ENCODE results near the gene DNAJA2. TPM values are rescaled to one million over a fixed set of nuclear protein-coding genes. Genes with fewer than 3 reads are reported as not detected.

The DNAJA2 gene
- polyA plus RNA-seq, 1 donor from 2014 or later, result 76.2 TPM

DNA sequence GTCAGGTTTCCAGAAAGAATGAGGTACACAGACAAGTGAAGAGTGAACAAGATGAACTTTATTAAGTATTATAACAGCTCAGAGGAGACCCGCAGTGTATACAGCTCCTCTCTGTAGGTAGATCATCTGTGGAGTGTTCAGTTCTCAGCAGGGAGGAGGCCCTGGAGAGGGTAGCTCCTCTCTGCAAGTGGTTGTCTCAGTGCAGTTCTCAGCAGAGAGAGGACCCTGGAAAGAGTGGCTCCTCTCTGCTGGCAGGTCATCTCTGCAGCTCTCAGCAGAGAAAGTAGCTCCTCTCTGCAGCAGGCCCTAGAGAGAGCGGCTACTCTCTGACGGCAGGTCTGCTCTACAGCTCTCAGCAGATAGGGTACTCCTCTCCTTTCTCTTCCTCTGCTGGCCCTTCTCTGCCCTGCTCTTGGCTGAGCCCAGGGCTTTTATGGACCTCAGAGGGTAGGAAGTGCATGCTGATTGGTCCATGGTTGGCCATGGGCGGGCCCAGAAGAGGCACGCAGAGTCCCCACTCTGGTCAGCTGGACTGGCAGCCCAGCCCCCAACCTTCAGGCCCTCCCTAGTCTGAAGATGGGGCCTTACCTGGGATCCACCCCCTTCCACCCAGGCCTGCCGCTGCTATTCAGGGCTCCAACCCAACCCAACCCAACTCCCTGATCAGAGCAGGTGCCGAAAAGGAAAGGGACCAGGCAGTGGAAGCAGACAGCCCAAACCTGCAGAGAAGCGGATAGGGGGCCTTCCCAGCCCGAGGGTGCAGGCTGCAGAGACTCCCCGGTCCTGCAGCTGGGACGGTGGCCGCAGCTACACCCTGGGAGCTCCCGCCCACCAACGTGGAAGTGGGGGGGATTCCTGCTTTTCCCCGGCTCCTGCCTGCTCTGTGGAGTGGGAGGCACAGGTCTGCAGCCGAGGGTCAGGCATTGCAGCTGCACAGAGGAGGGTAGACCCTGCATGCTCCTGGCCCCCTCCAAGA is 18.5 kb upstream of the DNAJA2 start:
- Mint-ChIP-seq H3K4me3 (no peak overlapping the region), H3K27ac (no peak overlapping the region), H3K27me3 (peaks cover 2% of the 10 kb centered on the region), H3K4me1 (peaks cover 0 to 2% (median 0%) of the 10 kb centered on the region in 3 donors), H3K9me3 (no peaks in the 10 kb centered on the region), H3K36me3 (no peaks in the 10 kb centered on the region)

GRCh38 chr16:46986896-46987295 is 13.4 kb upstream of the DNAJA2 start:
- Mint-ChIP-seq H3K27me3 (peaks cover 6% of the 10 kb centered on the region), H3K36me3 (peaks cover 1% of the 10 kb centered on the region), H3K9me3 (no peaks in the 10 kb centered on the region)

DNA sequence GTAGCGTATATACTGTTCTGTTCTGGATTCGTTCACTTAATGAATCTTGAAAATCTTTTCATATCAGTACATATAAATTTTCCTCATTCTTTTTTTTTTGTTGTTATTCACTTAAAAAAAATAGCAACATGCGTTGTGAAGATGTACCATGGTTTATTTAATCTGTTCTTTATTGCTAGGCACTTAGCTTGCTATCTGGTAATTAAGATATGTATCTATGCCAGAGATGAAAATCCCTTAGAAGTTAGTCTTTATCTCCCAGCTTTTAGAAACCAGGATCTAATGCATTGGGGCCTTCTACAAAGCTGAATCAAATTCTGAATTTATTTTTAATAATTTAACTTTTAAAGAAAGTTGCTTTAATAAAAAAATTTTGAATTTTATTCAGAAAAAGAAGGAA is 13.0 kb upstream of the DNAJA2 start:
- Mint-ChIP-seq H3K27ac (no peak overlapping the region), H3K9me3 (no peaks in the 10 kb centered on the region), H3K36me3 (peaks cover 1% of the 10 kb centered on the region)

More at GRCh38 chr16:46986896-46987295, 13.4 kb upstream of the DNAJA2 start:
- Mint-ChIP-seq H3K4me1 (peaks cover 0 to 3% (median 0%) of the 10 kb centered on the region in 3 donors), H3K27ac (no peak overlapping the region), H3K4me3 (no peak overlapping the region)

DNA sequence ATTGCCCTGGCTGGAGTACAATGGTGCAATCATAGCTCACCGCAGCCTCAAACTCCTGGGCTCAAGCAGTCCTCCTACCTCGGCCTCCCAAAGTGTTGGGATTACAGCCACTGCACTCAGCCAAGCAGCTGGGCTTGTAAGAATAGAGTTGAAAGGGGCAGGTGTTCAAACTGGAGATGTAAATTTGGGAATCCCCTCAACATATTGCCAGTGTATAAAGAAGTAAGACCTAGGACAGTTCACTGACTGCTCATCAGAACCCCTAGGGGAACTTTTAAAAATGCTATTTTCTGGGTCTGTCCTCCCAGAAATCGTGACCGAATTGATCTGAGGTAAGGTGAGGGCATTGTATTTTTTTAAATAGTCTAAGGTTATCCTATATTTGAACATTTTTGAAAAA is 8.9 kb upstream of the DNAJA2 start:
- Mint-ChIP-seq H3K36me3 (peaks cover 1% of the 10 kb centered on the region), H3K9me3 (no peaks in the 10 kb centered on the region), H3K4me1 (peaks cover 0 to 5% (median 3%) of the 10 kb centered on the region in 3 donors), H3K27ac (no peak overlapping the region), H3K27me3 (peaks cover 4% of the 10 kb centered on the region), H3K4me3 (no peak overlapping the region)

More for the DNA sequence above, 13.0 kb upstream of the DNAJA2 start:
- H3K4me3 Mint-ChIP-seq, result no peak overlapping the region
- H3K4me1 Mint-ChIP-seq, result peaks cover 0 to 3% (median 0%) of the 10 kb centered on the region in 3 donors
- H3K27me3 Mint-ChIP-seq, result peaks cover 6% of the 10 kb centered on the region

GRCh38 chr16:46980926-46981325 is 7.5 kb upstream of the DNAJA2 start:
- H3K27ac Mint-ChIP-seq, result no peak overlapping the region
- H3K4me1 Mint-ChIP-seq, result peaks cover 4 to 11% (median 5%) of the 10 kb centered on the region in 3 donors
- H3K4me3 Mint-ChIP-seq, result no peak overlapping the region
- H3K36me3 Mint-ChIP-seq, result peaks cover 3% of the 10 kb centered on the region
- H3K27me3 Mint-ChIP-seq, result peaks cover 4% of the 10 kb centered on the region
- H3K9me3 Mint-ChIP-seq, result no peaks in the 10 kb centered on the region

GRCh38 chr16:46976550-46976949 is 3.1 kb upstream of the DNAJA2 start:
- Mint-ChIP-seq H3K4me3 (peak overlapping the region in 1 of 4 donors; percentile 12), H3K27ac (peak overlapping the region in 1 of 3 donors; percentile 33), H3K9me3 (no peaks in the 10 kb centered on the region)

DNA sequence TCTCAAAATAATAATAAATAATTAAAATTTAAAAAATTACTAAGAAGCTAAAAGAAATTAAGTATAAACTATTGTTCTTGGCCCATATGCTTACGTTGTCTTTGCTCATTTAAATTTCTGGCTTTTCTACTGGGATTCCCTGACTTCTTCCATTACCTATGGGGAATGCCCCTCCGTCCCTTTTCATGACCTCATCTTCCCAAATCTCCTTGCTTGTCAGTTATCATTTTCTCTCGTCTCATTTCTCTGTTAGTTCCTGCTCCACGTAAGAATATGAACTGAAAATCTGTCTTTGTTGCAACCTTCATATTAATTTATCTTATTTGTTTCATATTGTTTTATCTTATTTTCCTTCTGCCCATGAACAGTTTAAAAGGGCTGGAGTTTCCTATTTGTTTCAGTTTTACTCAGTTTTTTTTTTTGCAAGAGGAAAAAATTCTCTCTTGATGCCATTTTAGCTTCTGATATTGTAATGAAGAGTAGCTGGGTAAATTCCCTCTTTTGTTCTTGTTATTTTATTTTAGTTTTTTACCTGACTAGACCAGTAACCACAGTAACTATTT is 2.5 kb upstream of the DNAJA2 start:
- peak overlapping the region in 2 of 4 donors; percentile 12 to 35 for H3K4me3 Mint-ChIP-seq
- H3K27me3 Mint-ChIP-seq, result no peaks in the 10 kb centered on the region
- peaks cover 21 to 29% (median 22%) of the 10 kb centered on the region in 3 donors for H3K4me1 Mint-ChIP-seq
- H3K27ac Mint-ChIP-seq, result peak overlapping the region in 2 of 3 donors; percentile 33 to 43
- H3K36me3 Mint-ChIP-seq, result peaks cover 6% of the 10 kb centered on the region
- H3K9me3 Mint-ChIP-seq, result no peaks in the 10 kb centered on the region

More at GRCh38 chr16:46976550-46976949, 3.1 kb upstream of the DNAJA2 start:
- Mint-ChIP-seq H3K36me3 (peaks cover 4% of the 10 kb centered on the region), H3K27me3 (no peaks in the 10 kb centered on the region), H3K4me1 (peaks cover 17 to 26% (median 18%) of the 10 kb centered on the region in 3 donors)

DNA sequence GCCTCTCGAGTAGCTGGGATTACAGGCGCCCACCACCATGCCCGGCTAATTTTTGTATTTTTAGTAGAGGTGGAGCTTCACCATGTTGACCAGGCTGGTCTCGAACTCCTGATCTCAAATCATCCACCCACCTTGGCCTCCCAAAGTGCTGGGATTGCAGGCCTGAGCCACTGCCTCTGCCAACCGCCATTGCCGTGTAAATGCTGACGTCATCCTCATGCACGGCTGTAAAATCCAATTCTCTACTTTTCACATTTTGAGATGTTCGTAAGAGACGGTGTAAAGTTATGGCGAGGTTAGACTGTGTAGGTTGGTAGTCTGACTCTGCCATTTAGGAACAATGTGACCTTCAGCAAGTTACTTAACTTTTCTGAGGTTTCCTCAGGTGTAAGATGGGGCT is 1.7 kb upstream of the DNAJA2 start:
- no peaks in the 10 kb centered on the region for H3K9me3 Mint-ChIP-seq
- peaks cover 23 to 33% (median 23%) of the 10 kb centered on the region in 3 donors for H3K4me1 Mint-ChIP-seq
- H3K27ac Mint-ChIP-seq, result peak overlapping the region in 2 of 3 donors; percentile 37 to 89
- H3K27me3 Mint-ChIP-seq, result no peaks in the 10 kb centered on the region
- H3K4me3 Mint-ChIP-seq, result no peak overlapping the region
- peaks cover 6% of the 10 kb centered on the region for H3K36me3 Mint-ChIP-seq

DNA sequence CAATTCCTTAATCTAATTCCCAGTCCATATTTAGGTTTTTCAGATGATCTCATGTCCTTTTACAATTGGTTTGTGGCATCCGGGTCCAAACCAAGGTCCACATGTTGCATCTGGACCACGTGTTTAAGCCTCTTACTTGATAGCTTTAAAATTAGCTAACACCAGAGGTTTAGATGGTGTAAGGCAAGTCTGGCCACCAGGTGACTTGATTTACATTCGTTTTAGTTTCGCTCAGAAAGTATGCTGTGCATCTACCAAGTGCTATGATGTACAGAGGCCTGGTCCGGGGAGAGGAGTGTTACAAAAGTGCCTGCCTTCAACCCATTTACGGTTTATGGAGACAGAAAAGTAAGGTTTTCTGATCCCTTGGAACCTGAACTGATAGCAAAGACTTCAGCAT is 878 bp upstream of the DNAJA2 start:
- Mint-ChIP-seq H3K4me1 (peaks cover 23 to 38% (median 24%) of the 10 kb centered on the region in 3 donors), H3K4me3 (peak overlapping the region; percentile 87 to 97 (median 94)), H3K9me3 (no peaks in the 10 kb centered on the region), H3K27ac (peak overlapping the region; percentile 89 to 99 (median 98)), H3K27me3 (no peaks in the 10 kb centered on the region), H3K36me3 (peaks cover 6% of the 10 kb centered on the region)

DNA sequence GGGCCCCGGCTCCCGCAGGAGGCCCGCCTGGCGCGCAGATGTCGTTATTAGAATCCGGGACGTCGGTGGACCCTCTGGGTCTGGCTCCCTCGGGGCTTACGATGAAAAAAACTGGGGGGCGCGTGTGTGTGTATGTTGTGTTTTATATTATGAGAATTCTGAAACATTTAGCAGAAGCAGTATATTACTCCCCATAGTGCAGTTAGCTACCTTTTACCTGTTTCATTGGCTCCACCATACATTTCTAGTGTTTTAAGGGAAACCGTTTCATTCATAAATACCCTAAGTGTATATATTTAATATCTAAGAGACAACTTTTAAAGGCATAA is 486 bp upstream of the DNAJA2 start:
- peak overlapping the region; percentile 89 to 99 (median 98) for H3K27ac Mint-ChIP-seq
- H3K9me3 Mint-ChIP-seq, result no peaks in the 10 kb centered on the region

GRCh38 chr16:46972429-46973206 is 856 bp downstream of the DNAJA2 start:
- H3K27me3 Mint-ChIP-seq, result no peaks in the 10 kb centered on the region
- no peaks in the 10 kb centered on the region for H3K9me3 Mint-ChIP-seq
- peak overlapping the region; percentile 89 to 98 (median 98) for H3K27ac Mint-ChIP-seq
- H3K36me3 Mint-ChIP-seq, result peaks cover 6% of the 10 kb centered on the region
- peaks cover 22 to 40% (median 27%) of the 10 kb centered on the region in 3 donors for H3K4me1 Mint-ChIP-seq
- peak overlapping the region; percentile 87 to 96 (median 94) for H3K4me3 Mint-ChIP-seq

More for the DNA sequence above, 486 bp upstream of the DNAJA2 start:
- peaks cover 6% of the 10 kb centered on the region for H3K36me3 Mint-ChIP-seq
- H3K27me3 Mint-ChIP-seq, result no peaks in the 10 kb centered on the region
- H3K4me3 Mint-ChIP-seq, result peak overlapping the region; percentile 87 to 97 (median 94)
- peaks cover 22 to 40% (median 27%) of the 10 kb centered on the region in 3 donors for H3K4me1 Mint-ChIP-seq

- no peaks in the 10 kb centered on the region for H3K27me3 Mint-ChIP-seq
- peaks cover 22 to 33% (median 23%) of the 10 kb centered on the region in 3 donors for H3K4me1 Mint-ChIP-seq
- H3K4me3 Mint-ChIP-seq, result peak overlapping the region in 3 of 4 donors; percentile 2 to 75 (median 36)
- H3K9me3 Mint-ChIP-seq, result no peaks in the 10 kb centered on the region
- H3K27ac Mint-ChIP-seq, result peak overlapping the region in 1 of 3 donors; percentile 74
- peaks cover 4% of the 10 kb centered on the region for H3K36me3 Mint-ChIP-seq
Observed at GRCh38 chr16:46971271-46971670, 2.2 kb downstream of the DNAJA2 start.

DNA sequence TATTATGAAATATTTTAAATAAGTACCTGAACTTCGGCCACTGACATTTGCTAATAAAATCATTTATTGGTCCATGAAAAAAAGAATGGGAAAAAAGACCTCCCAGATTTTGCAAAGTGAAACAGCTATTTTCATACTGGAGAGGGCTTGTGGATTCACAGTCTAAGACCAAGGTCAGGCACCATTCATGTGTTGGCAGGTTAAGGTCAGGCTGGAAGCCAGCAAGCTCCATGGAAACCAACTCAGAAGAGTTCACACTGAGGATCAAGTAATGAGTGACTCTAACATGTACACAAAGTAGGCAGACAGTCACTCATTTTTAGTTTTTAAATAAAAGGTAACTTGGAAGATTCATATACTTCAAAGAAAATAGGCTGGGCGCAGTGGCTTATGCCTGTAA is 3.4 kb downstream of the DNAJA2 start:
- Mint-ChIP-seq H3K27ac (no peak overlapping the region), H3K36me3 (peaks cover 4% of the 10 kb centered on the region), H3K4me1 (peaks cover 20 to 28% (median 22%) of the 10 kb centered on the region in 3 donors), H3K4me3 (no peak overlapping the region), H3K27me3 (no peaks in the 10 kb centered on the region), H3K9me3 (no peaks in the 10 kb centered on the region)

- no peaks in the 10 kb centered on the region for H3K27me3 Mint-ChIP-seq
- peaks cover 6% of the 10 kb centered on the region for H3K36me3 Mint-ChIP-seq
- peaks cover 15 to 23% (median 16%) of the 10 kb centered on the region in 3 donors for H3K4me1 Mint-ChIP-seq
- H3K4me3 Mint-ChIP-seq, result no peak overlapping the region
- peak overlapping the region in 1 of 3 donors; percentile 7 for H3K27ac Mint-ChIP-seq
- no peaks in the 10 kb centered on the region for H3K9me3 Mint-ChIP-seq
Observed at GRCh38 chr16:46968063-46968435, 5.4 kb downstream of the DNAJA2 start.
